SH-SY5Y (cell line): ENCODE data around the gene AP1S3.

Experiments used
- GATA2 ChIP-seq: IDR thresholded peaks from 2 replicates; pipeline ENCODE4 v1.6.1; 2011; ENCODE audit warnings: mild to moderate bottlenecking, low read depth, low read length
- GATA3 ChIP-seq: IDR thresholded peaks from 2 replicates; pipeline ENCODE4 v1.6.1; 2011; ENCODE audit warnings: low read depth, mild to moderate bottlenecking, low read length, moderate library complexity

GRCh38 chr2:223771475-223771874 lies 65.9 kb downstream of the AP1S3 start:
- TF ChIP-seq GATA2 (no peak), GATA3 (no peak)
